Breast epithelium (tissue), 3 donors: ENCODE results near the gene MTERF4.

Experiments used
- CTCF ChIP-seq, 3 donors: fragments of 450-650 bp; IDR thresholded peaks; one replicate each; pipeline ENCODE4 v1.5.1; 2016 to 2017; ENCODE audit warnings: antibody characterized with exemption in 3 of 3, mild to moderate bottlenecking in 3 of 3, moderate library complexity in 3 of 3
- POLR2A ChIP-seq: fragments of 450-650 bp; IDR thresholded peaks from one replicate; pipeline ENCODE4 v1.6.1; 2016; ENCODE audit warnings: antibody characterized with exemption, mild to moderate bottlenecking, moderate library complexity

DNA sequence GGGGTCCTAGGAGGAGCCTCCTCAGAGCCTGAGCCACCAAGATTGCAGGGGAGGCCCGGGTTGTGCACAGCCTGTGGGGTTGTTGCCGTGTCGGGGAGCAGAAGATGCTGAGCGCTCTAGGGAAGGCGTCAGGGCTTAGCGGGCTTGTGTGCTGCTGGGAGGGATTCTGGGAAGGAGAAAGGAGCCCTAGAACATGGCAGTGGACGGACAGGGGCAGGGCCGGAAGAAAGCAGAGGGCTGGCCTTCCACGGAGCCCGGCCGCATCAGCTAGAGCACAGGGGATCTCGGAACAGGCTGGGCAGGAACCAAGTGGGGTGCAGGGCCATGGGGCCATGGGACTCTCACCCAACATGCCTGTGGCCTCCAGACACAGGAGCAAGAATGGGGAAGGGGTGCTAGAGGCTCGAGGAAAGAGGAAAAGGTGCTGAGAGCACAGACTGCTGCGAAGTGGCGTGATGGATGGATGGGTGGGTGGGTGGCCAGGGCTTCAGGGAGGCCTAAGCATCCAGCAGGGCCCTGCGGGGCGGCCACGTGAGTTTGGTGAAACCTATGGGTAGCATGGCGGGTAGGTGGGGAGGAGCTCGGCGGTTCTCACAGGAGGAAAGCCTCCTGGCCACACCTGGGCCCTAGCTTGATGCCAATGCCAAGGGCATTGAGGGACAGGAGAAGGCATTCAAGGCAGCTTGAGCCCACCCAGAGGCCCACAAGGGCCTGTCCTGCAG lies 35.8 kb downstream of the MTERF4 start:
- TF ChIP-seq POLR2A (no peak), CTCF (IDR thresholded peaks at IDR 0.05) (no peak)
